ENCODE measurements around the gene SMIM12. TPM values are rescaled to one million over a fixed set of nuclear protein-coding genes. Genes with fewer than 3 reads are reported as not detected.

Gene SMIM12
- total and polyA plus RNA-seq, 2 of the 8 experiments (the other 6 are each of a cell fraction or from before 2014, with no cell fraction given) = 40.9 to 49.2 TPM

DNA sequence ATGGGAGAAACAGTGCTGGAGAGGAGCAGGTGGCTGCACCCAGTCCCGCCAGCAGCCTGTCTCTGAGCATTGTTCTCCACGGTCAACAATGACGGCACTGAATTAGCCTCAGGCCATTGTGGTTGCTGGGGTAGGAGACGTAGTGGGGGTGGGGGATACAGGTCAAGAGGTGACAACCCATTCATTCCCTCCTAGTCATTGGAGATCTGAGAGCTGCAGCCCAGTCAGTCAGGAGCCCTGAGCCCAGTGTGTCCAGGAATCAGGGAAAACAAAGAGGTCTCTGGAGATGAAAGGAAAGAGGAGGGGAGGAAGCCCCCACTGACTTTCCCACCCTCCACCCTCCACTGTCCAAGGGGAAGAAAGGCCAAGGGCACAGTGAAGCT lies 15.3 kb downstream of the SMIM12 start:
- no peak overlapping the region for H3K9ac ChIP-seq (replicated peaks in 1 of 4; ENCODE audit: extremely low read depth in 1 of 4, low read depth in 3 of 4, low read length in 3 of 4)
- CTCF ChIA-PET (ENCODE audit: partially characterized antibody) = interaction anchor here (0.6 to 14.3 kb wide), 10 partner anchors 9 to 354 kb away, joined by 3 to 230 read pairs (median 5); partner anchors contain the start of gene GJA4
- H2BK120ac ChIP-seq (replicated peaks; ENCODE audit: low read depth, low read length) = no peak overlapping the region

More for the DNA sequence above, 15.3 kb downstream of the SMIM12 start:
- H3K4me1 ChIP-seq (replicated peaks in 1 of 4; ENCODE audit: control insufficient read depth in 3 of 4, insufficient read depth in 4 of 4, low read length in 3 of 4) = peaks cover 16 to 27% (median 18%) of the 10 kb centered on the region in 4 experiments
- H2BK20ac ChIP-seq (ENCODE audit: low read length) = peak overlapping the region; percentile 49; the same call in 1 of the 2 replicates
- H3K9me3 ChIP-seq (ENCODE audit: insufficient read depth in 2 of 2, low read depth in 1 of 2, low read length in 1 of 2) = no peaks in the 10 kb centered on the region
- no peaks in the 10 kb centered on the region for H4K20me1 ChIP-seq (replicated peaks in 1 of 2; ENCODE audit: control insufficient read depth in 1 of 2, insufficient read depth in 2 of 2, low read length in 2 of 2)
- H3K14ac ChIP-seq (ENCODE audit: insufficient read length) = no peak overlapping the region
- H3K23me2 ChIP-seq (ENCODE audit: low read depth, low read length) = no peaks in the 10 kb centered on the region
- H3K23ac ChIP-seq (ENCODE audit: insufficient read length) = no peak overlapping the region
- POLR2A ChIA-PET (ENCODE audit: partially characterized antibody) = interaction anchor here (0.7 to 1.4 kb wide), 4 partner anchors 9 to 627 kb away, joined by 3 read pairs; partner anchors contain the start of gene SMIM12
- no peaks in the 10 kb centered on the region for H3K79me2 ChIP-seq (ENCODE audit: control insufficient read depth in 1 of 2, insufficient read depth in 2 of 2, low read length in 2 of 2)
- FAIRE-seq (no peak), DNase-seq (ENCODE audit: low read depth in 1 of 2, low spot score in 2 of 2) (no peak)
- H3K18ac ChIP-seq (ENCODE audit: extremely low read depth, low read length) = peak overlapping the region; percentile 51
- no peak overlapping the region; the same call in 1 of the 2 replicates for H2BK15ac ChIP-seq (ENCODE audit: low read length)
- H3K56ac ChIP-seq (replicated peaks; ENCODE audit: insufficient read length, low read depth, low read length) = no peak overlapping the region
- peak overlapping the region; percentile 2 for H4K91ac ChIP-seq (replicated peaks; ENCODE audit: insufficient read length, low read length)
- H2BK12ac ChIP-seq (ENCODE audit: low read depth, low read length) = peak overlapping the region; percentile 91
- no peaks in the 10 kb centered on the region for H3K79me1 ChIP-seq (ENCODE audit: low read depth, low read length)
- H2AK5ac ChIP-seq (ENCODE audit: low read depth, low read length) = 0 out of 2 replicates have a peak overlapping the region, but pooled peaks have one; percentile 82
- H3K4me2 ChIP-seq (ENCODE audit: insufficient read depth in 1 of 2, low read depth in 2 of 2, low read length in 2 of 2) = peak overlapping the region; percentile 42 to 65
- no peak overlapping the region for H2AFZ ChIP-seq (ENCODE audit: low read length)
- H4K8ac ChIP-seq (ENCODE audit: extremely low read depth, insufficient read depth, low read length) = no peak overlapping the region
- WGBS, 2 experiments (ENCODE audit: extremely low coverage in 1 of 2, insufficient coverage in 1 of 2, insufficient read length in 1 of 2, insufficient replicate concordance in 2 of 2, low coverage in 1 of 2, low lambda C conversion rate in 2 of 2, missing lambda C conversion rate in 1 of 2) = 65% methylated on average over 4 of the region's 4 CpGs; no CpG with 5 or more reads in 1 of the 2 experiments
- H2BK5ac ChIP-seq (ENCODE audit: low read depth, low read length) = peak overlapping the region; percentile 85; the same call in 1 of the 2 replicates
- no peak overlapping the region for H3K4ac ChIP-seq (replicated peaks; ENCODE audit: insufficient read length, low read depth, low read length)
- TF ChIP-seq, protein P1, sequence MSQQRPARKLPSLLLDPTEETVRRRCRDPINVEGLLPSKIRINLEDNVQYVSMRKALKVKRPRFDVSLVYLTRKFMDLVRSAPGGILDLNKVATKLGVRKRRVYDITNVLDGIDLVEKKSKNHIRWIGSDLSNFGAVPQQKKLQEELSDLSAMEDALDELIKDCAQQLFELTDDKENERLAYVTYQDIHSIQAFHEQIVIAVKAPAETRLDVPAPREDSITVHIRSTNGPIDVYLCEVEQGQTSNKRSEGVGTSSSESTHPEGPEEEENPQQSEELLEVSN (IDR thresholded peaks at IDR 0.05) = 0 out of 2 replicates have a peak, but pooled peaks have one; percentile 28
- TF ChIP-seq RXRA (IDR thresholded peaks at IDR 0.05; ENCODE audit: insufficient read depth, low read depth, low read length) (0 out of 2 replicates have a peak, but pooled peaks have one; percentile 51), SP2 (IDR thresholded peaks at IDR 0.05; ENCODE audit: low read length) (no peak), JUN (IDR thresholded peaks at IDR 0.05; ENCODE audit: low read depth, low read length) (no peak), KDM4A (IDR thresholded peaks at IDR 0.05; ENCODE audit: low read depth, low read length, severe bottlenecking) (no peak)
- TF ChIP-seq, protein P2, sequence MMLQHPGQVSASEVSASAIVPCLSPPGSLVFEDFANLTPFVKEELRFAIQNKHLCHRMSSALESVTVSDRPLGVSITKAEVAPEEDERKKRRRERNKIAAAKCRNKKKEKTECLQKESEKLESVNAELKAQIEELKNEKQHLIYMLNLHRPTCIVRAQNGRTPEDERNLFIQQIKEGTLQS (IDR thresholded peaks at IDR 0.05; ENCODE audit: insufficient read depth, low read depth, low read length) = no peak
- H3K4me3 ChIP-seq (ENCODE audit: extremely low read depth in 1 of 4, insufficient read depth in 2 of 4, low read depth in 3 of 4, low read length in 4 of 4) = 0 out of 8 replicates have a peak overlapping the region, but pooled peaks of 2 of the 4 experiments have one; percentile 12 to 23
- H3K27ac ChIP-seq (ENCODE audit: low read depth, low read length) = no peak overlapping the region
- no peak overlapping the region for H4K5ac ChIP-seq (ENCODE audit: insufficient read length, low read depth, low read length)
- H3K36me3 ChIP-seq (ENCODE audit: control insufficient read depth in 2 of 4, insufficient read depth in 4 of 4, low read length in 3 of 4) = no peaks in the 10 kb centered on the region
- no peaks in the 10 kb centered on the region for H3K27me3 ChIP-seq (replicated peaks in 1 of 4; ENCODE audit: control insufficient read depth in 3 of 4, extremely low read depth in 1 of 4, insufficient read depth in 3 of 4, low read length in 3 of 4)
